Activated T-helper 2 cell treated with anti-CD3 and anti-CD28 coated beads, Interferon-gamma antibody, Interleukin-2, Interleukin-4, amounts not matched to agents 10 μg/mL and 5 μg/mL and 100 μg/mL, durations not matched to agents 14 hours and 24 hours and 36 hours (primary cell): ENCODE measurements around the gene RPRD1A. TPM values are rescaled to one million over a fixed set of nuclear protein-coding genes. Genes with fewer than 3 reads are reported as not detected.
"Not testable (repeated sequence)": the region's sequence is repeated elsewhere in the genome, so short reads cannot be mapped to it uniquely, and the experiment has no call there.

ENCODE experiments used
- DNase-seq: peaks from one replicate; pipeline ENCODE4 v3.0.0; 2021; ENCODE audit warnings: low spot score
- H3K27ac Mint-ChIP-seq: one replicate; pipeline ENCODE4 v1.8.0; 2021; ENCODE audit warnings: mixed read lengths
- H3K27me3 Mint-ChIP-seq: one replicate; pipeline ENCODE4 v1.8.0; 2021; ENCODE audit warnings: low read depth, mixed read lengths
- H3K36me3 Mint-ChIP-seq: one replicate; pipeline ENCODE4 v1.8.0; 2021; ENCODE audit warnings: low read depth, mixed read lengths
- H3K4me1 Mint-ChIP-seq: one replicate; pipeline ENCODE4 v1.8.0; 2021; ENCODE audit warnings: low read depth, mixed read lengths
- H3K4me3 Mint-ChIP-seq: one replicate; pipeline ENCODE4 v1.8.0; 2021; ENCODE audit warnings: low read depth, mild to moderate bottlenecking, moderate library complexity, mixed read lengths
- H3K9me3 Mint-ChIP-seq: one replicate; pipeline ENCODE4 v1.8.0; 2021; ENCODE audit warnings: mixed read lengths
- intact Hi-C: fragments of 100-400 bp; cut with micrococcal nuclease; formaldehyde crosslinking; loops from one replicate; pipeline ENCODE4 v1.15.1; 2023
- total RNA-seq: library from RNA; stranded (reverse); gene quantifications from 2 replicates; pipeline ENCODE4 v1.2.3, GENCODE V29; 2022

RPRD1A gene, protein sequence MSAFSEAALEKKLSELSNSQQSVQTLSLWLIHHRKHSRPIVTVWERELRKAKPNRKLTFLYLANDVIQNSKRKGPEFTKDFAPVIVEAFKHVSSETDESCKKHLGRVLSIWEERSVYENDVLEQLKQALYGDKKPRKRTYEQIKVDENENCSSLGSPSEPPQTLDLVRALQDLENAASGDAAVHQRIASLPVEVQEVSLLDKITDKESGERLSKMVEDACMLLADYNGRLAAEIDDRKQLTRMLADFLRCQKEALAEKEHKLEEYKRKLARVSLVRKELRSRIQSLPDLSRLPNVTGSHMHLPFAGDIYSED
- total RNA-seq: 23.4 and 24.1 TPM in 2 replicates

DNA sequence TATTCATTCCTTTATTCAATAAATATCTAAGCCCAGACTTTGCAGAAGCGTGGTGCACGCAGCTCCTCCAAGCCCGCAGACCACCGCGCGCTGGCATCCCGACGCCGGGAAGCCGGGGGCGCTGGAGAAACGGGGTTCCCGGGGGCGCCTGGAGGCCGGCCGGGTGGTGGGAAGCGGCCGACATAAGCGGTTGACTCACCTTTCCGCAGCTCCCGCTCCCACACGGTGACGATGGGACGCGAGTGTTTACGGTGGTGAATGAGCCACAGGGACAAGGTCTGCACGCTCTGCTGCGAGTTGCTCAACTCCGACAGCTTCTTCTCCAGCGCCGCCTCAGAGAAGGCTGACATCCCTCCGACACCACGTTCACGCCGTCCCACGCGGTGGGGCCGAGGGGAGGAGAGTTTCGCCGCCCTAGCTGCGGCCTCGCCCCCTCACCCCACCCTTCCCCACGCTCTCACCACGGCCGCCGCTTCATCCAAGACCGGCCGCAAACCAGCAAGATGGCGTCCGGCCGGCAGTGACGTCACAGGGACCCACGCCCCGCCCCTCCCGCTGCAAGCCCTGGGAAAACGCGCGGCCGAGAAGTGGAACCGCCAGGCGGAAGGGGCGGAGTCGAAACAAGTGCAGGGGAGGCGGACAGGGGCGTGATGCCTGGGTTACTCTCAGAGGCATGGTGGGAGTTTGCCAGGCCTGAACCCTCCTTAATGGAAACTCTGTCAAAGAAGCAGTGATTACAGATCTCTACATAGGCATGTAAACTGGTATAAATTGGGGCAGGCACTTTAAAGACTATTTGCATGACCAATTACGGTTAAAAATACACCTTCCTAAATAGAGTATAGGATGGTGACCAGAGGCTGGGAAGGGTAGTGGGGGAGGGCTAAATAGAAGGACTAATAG, at the start of gene RPRD1A:
Gene RPRD1A (minus strand): TSS at position 505 of the 903 bp plus-strand sequence. CDS start 155 bp downstream, at position 350.
- Mint-ChIP-seq H3K9me3 (peaks cover 4% of the 10 kb centered on the region), H3K27me3 (peaks cover 7% of the 10 kb centered on the region), H3K36me3 (peaks cover 15% of the 10 kb centered on the region), H3K4me1 (peaks cover 22% of the 10 kb centered on the region), H3K27ac (peak within 1 kb of the TSS; percentile 92), H3K4me3 (peak within 1 kb of the TSS; percentile 89)
- intact Hi-C loops: loop anchor here (1.0 to 10.0 kb wide), 6 partner anchors 17 to 1023 kb away; partner anchors contain the start of genes ELP2, INO80C, MAPRE2 and RMP24
- peak; percentile 95 for DNase-seq

DNA sequence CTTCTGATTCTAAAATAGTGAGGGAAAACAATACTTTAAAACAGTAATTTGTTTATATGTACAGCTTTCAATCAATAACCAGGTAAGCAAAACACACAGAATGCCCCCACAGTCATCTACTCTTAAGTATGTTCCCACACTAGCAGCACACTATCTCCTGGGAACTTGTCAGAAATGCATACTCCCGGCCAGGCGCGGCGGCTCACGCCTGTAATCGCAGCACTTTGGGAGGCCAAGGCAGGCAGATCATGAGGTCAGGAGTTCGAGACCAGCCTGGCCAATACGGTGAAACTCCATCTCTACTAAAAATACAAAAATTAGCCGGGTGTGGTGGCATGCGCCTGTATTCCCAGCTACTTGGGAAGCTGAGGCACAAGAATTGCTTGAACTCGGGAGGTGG, 49.4 kb upstream of the RPRD1A start:
- H3K27ac Mint-ChIP-seq, H3K4me3 Mint-ChIP-seq, H3K9me3 Mint-ChIP-seq, H3K4me1 Mint-ChIP-seq, intact Hi-C loops, DNase-seq, H3K27me3 Mint-ChIP-seq: not testable (repeated sequence)
- H3K36me3 Mint-ChIP-seq: peaks cover 62% of the 10 kb centered on the region

DNA sequence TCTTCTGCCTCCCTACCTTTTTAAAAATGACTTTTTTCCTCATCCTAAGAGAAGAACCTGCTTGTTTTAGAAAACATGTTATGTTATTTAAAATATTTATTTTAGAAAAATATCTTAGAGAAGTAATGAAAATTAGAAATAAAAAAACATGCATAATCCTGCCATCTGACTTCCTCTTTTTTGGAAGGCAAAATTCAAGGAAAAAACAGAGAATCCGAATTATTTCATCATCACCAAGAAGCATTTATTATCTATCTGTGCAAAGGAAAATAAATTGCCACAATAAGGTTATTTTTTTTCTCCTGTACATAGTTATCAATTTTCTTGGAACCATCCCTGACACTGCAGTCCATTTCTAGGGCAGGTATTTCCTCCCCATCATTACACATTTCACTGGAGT, 47.4 kb upstream of the RPRD1A start:
- no peaks in the 10 kb centered on the region for H3K27me3 Mint-ChIP-seq
- H3K27ac Mint-ChIP-seq: no peak overlapping the region
- DNase-seq: no peak
- H3K36me3 Mint-ChIP-seq: peaks cover 59% of the 10 kb centered on the region
- H3K4me1 Mint-ChIP-seq: no peaks in the 10 kb centered on the region
- intact Hi-C loops: no loop called here
- no peaks in the 10 kb centered on the region for H3K9me3 Mint-ChIP-seq
- no peak overlapping the region for H3K4me3 Mint-ChIP-seq

DNA sequence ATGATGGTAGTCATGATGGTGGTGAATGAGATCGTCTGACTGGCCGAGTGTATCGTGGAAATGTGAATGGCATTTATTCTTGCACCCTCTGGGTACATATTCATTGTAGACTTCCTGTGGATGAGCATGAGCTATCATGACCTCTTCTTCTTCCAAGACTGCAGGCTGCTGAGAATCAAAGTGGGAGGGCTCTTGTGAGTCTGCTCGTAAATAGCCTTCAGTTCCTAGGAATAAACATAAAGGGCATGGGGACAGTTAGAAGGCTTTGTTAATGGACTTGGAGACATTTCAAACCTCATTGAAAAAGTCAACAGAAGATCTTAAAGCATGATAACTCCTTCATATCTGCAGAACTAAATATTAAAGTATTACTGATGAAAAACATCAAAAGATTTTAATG, 46.9 kb upstream of the RPRD1A start:
- H3K27me3 Mint-ChIP-seq: no peaks in the 10 kb centered on the region
- no peak overlapping the region for H3K27ac Mint-ChIP-seq
- peaks cover 59% of the 10 kb centered on the region for H3K36me3 Mint-ChIP-seq
- H3K4me3 Mint-ChIP-seq: no peak overlapping the region
- DNase-seq: no peak
- no peaks in the 10 kb centered on the region for H3K9me3 Mint-ChIP-seq
- no peaks in the 10 kb centered on the region for H3K4me1 Mint-ChIP-seq
- intact Hi-C loops: no loop called here

DNA sequence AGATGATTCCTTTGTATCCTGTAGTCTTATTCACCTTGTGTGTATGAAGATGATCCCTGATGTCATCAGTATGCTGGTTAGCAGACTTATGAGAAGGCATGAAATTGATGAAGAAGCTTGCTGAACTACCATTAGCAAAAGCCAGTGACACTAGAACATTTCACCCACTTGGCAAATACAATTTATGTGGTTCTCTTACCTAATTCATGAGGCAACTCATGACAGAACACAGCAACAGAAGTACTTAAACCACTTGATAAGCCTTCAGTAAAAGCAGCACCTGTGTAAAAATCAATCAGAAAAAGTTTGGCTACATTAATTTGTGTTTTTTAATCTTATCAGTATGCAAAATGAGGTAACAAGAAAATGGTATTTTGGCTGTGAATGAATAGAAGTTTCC, 44.9 kb upstream of the RPRD1A start:
- no peaks in the 10 kb centered on the region for H3K4me1 Mint-ChIP-seq
- DNase-seq: no peak
- intact Hi-C loops: no loop called here
- peaks cover 59% of the 10 kb centered on the region for H3K36me3 Mint-ChIP-seq
- H3K27me3 Mint-ChIP-seq: no peaks in the 10 kb centered on the region
- no peaks in the 10 kb centered on the region for H3K9me3 Mint-ChIP-seq
- no peak overlapping the region for H3K27ac Mint-ChIP-seq
- H3K4me3 Mint-ChIP-seq: no peak overlapping the region

DNA sequence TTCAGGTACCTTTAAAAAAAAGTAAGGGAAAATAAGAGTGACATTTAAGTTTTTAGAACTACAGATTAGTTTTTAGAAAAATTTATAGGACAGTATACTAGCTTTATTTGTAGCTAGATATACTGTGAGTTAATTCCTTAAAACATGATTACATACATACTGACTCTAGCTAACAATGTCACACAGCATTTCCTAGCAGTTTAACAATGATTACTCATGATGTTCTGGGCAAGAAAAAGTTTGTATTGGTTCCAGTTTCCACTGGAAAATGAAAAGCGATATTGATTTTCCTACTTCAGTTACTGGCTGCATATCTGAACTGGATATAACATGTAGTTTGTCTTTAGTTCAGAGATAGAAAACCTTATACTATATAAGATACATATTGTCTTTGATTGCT, 42.4 kb upstream of the RPRD1A start:
- Mint-ChIP-seq H3K27ac (no peak overlapping the region), H3K27me3 (no peaks in the 10 kb centered on the region), H3K9me3 (no peaks in the 10 kb centered on the region), H3K36me3 (peaks cover 40% of the 10 kb centered on the region), H3K4me1 (no peaks in the 10 kb centered on the region), H3K4me3 (no peak overlapping the region)
- no peak for DNase-seq
- intact Hi-C loops: no loop called here

DNA sequence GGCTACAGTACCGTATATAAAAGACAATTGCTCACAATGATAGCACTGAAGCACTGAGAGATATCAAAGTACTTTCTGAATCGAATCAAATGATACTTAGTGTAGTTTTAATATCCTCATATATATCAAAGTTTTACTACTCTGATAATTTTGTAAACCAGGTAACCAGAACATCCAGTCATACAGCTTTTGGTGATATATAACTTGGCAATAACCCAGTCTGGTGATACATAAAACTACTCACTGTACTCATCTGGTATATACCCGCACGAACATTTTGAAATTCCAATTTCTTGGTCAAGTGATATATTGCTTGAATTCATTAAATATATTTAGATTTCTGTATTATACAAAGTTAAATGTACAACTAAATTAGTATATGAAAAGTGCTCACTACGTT, 41.2 kb upstream of the RPRD1A start:
- Mint-ChIP-seq H3K4me1 (no peaks in the 10 kb centered on the region), H3K36me3 (peaks cover 29% of the 10 kb centered on the region), H3K4me3 (no peak overlapping the region), H3K27me3 (no peaks in the 10 kb centered on the region), H3K9me3 (no peaks in the 10 kb centered on the region), H3K27ac (no peak overlapping the region)
- DNase-seq: no peak
- intact Hi-C loops: no loop called here

DNA sequence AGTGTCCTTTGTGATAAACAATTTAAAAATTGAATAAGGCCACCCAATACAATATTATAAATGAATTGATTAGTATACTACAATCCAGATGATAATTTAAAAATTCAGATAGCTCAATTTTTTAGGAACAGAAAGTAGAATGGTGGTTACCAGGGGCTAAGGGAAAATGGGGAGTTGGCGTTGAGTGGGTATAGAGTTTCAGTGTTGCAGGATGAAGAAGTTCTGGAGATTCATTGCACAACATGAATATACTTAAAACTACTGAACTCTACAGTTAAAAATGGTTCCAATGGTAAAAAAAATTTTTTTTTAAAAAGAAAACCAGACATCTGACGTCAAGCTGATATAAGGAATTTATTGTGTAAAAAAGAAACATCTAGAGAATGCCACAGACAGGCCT, 40.8 kb upstream of the RPRD1A start:
- no peak overlapping the region for H3K27ac Mint-ChIP-seq
- no peaks in the 10 kb centered on the region for H3K9me3 Mint-ChIP-seq
- no peaks in the 10 kb centered on the region for H3K27me3 Mint-ChIP-seq
- intact Hi-C loops: no loop called here
- H3K4me3 Mint-ChIP-seq: no peak overlapping the region
- H3K4me1 Mint-ChIP-seq: no peaks in the 10 kb centered on the region
- H3K36me3 Mint-ChIP-seq: peaks cover 27% of the 10 kb centered on the region
- DNase-seq: no peak

DNA sequence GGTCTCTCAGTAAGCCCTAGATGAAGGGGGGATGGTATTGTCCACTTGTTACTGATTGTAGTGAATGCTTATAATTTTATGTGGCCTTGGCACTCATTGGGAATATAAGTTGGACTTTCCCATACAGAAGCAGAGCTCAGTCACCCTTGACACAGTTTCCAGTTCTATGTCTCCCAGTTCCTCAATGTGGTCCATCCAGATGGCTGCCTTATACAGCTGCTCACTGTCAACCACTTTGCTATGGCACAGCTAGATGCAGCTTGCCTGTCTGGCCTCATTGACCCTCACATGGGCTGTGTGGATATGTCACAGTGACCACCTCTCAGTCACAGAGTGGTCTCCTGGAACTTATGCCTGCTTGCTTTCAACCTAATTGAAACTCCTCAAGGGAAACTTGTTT, 40.1 kb upstream of the RPRD1A start:
- intact Hi-C loops: no loop called here
- H3K36me3 Mint-ChIP-seq: peaks cover 22% of the 10 kb centered on the region
- no peak overlapping the region for H3K4me3 Mint-ChIP-seq
- H3K9me3 Mint-ChIP-seq: no peaks in the 10 kb centered on the region
- no peaks in the 10 kb centered on the region for H3K27me3 Mint-ChIP-seq
- H3K4me1 Mint-ChIP-seq: no peaks in the 10 kb centered on the region
- no peak overlapping the region for H3K27ac Mint-ChIP-seq
- no peak for DNase-seq

DNA sequence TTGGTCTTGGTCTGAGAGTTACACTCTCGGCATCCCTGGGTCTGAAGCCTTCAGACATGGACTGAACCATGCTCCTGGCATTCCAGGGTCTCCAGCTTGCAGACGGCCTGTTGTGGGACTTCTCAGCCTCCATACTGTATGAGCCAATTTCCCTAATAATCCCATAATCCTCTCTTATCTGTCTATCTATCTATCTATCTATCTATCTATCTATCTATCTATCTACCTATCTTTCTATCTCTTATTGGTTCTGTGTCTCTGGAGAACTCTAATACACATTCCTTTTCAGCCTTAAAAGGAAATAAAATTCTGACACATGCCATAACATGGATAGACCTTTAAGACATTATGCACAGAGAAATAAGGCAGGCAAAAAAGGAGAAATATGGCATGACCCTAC, 37.4 kb upstream of the RPRD1A start:
- Mint-ChIP-seq H3K4me1 (no peaks in the 10 kb centered on the region), H3K9me3 (no peaks in the 10 kb centered on the region), H3K27me3 (no peaks in the 10 kb centered on the region), H3K4me3 (no peak overlapping the region), H3K27ac (no peak overlapping the region), H3K36me3 (peaks cover 4% of the 10 kb centered on the region)
- no peak for DNase-seq
- intact Hi-C loops: no loop called here

DNA sequence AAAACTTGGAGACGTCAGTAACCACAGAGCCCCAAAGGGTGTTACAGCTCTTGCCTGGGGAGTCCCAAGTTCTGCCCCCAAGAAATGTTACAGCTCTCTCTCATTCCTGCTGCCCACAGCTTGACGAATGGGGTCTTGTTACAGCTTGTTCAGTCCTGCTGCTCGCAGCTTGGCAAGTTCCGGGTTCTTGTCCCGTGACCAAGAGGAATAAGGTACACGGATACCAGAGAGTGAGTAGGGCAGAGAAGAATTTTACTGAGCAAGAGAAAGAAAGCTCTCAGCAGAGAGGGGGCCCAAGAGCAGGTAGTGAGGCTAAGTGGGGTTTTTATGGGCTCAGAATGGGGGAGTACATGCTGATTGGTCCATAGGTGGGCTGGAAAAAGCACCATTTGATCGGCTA, 34.6 kb upstream of the RPRD1A start:
- Mint-ChIP-seq H3K36me3 (no peaks in the 10 kb centered on the region), H3K27me3 (peaks cover 4% of the 10 kb centered on the region), H3K4me3 (no peak overlapping the region), H3K4me1 (peaks cover 4% of the 10 kb centered on the region), H3K9me3 (no peaks in the 10 kb centered on the region), H3K27ac (no peak overlapping the region)
- intact Hi-C loops: no loop called here
- DNase-seq: no peak

DNA sequence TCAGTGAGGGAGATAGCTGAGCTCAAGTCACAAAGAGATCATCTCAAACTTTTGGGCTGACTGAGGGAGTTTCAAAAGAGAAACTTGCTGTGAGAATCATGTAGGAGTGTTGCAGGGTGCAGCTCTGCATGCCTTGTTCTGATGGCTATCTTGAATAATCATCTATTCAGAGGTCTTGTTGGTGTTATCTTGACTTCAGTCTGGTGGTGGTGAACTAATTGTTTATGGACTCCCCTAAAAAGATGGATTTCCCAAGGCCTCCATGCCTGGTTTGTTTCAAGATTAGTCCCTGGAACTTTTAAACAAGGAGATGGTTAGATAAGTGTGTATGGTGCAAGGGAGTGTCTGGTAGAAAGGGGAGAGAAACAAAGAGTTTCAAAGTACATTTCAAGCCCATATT, 32.0 kb upstream of the RPRD1A start:
- Mint-ChIP-seq H3K36me3 (no peaks in the 10 kb centered on the region), H3K27me3 (peaks cover 13% of the 10 kb centered on the region), H3K4me3 (no peak overlapping the region), H3K27ac (no peak overlapping the region), H3K4me1 (peaks cover 4% of the 10 kb centered on the region), H3K9me3 (no peaks in the 10 kb centered on the region)
- no peak for DNase-seq
- intact Hi-C loops: no loop called here

DNA sequence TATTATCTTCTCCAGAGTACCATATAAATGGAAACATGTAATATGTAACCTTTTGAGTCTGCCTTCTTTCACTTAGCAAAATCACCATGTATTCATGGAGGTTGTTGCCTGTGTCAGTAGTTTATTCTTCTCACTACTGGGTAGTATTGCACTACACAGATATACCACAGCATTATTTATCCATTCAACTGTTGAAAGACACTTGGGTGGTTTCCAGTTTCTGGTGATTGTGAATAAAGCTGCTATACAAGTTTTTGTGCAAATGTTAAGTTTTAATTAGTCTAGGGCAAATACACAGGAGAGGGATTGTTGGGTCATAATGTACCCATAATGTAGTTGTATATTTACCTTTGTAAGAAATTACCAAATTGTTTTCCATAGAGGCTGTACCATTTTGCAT, 29.6 kb upstream of the RPRD1A start:
- intact Hi-C loops: loop anchor here (1.0 kb wide), 2 partner anchors 80 to 187 kb away; no protein-coding TSS in a partner anchor
- no peak overlapping the region for H3K4me3 Mint-ChIP-seq
- no peak for DNase-seq
- H3K9me3 Mint-ChIP-seq: no peaks in the 10 kb centered on the region
- H3K4me1 Mint-ChIP-seq: peaks cover 10% of the 10 kb centered on the region
- peaks cover 20% of the 10 kb centered on the region for H3K27me3 Mint-ChIP-seq
- H3K27ac Mint-ChIP-seq: no peak overlapping the region
- no peaks in the 10 kb centered on the region for H3K36me3 Mint-ChIP-seq
